HG03135 (cell line): Measurements from ENCODE around the gene LRRC8C.

Experiments used
- ATAC-seq: cut with Tn5 transposase; IDR thresholded peaks from one replicate; pipeline ENCODE4 v1.9.1; 2021; ENCODE audit warnings: mild to moderate bottlenecking, moderate library complexity; ENCODE audit not compliant: unreplicated experiment

LRRC8C gene

GRCh38 chr1:89670163-89670562, 37.2 kb downstream of the LRRC8C start:
- peak; percentile 99 for ATAC-seq

DNA sequence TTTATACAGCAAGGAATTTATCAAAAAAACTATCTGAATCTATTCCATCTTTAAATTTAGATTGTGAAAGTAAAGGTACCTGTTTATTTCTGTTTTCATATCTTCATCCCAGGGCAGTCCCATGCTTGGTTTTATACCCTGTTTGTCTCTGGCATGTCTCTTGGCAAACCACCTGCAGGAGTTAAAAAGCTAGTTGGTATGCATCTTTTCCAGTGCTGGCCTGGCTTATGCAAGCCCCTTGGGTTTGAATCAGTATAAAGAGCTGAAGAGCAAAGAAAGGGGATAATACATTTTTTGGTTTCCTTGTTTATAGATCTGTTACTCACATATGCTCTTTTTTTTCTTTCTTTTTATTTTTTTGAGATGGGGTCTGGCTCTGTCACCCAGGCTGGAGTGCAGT, 37.8 kb downstream of the LRRC8C start:
- ATAC-seq: no peak

- no peak for ATAC-seq
These were observed 39.0 kb downstream of the LRRC8C start for GRCh38 chr1:89671775-89672488.

DNA sequence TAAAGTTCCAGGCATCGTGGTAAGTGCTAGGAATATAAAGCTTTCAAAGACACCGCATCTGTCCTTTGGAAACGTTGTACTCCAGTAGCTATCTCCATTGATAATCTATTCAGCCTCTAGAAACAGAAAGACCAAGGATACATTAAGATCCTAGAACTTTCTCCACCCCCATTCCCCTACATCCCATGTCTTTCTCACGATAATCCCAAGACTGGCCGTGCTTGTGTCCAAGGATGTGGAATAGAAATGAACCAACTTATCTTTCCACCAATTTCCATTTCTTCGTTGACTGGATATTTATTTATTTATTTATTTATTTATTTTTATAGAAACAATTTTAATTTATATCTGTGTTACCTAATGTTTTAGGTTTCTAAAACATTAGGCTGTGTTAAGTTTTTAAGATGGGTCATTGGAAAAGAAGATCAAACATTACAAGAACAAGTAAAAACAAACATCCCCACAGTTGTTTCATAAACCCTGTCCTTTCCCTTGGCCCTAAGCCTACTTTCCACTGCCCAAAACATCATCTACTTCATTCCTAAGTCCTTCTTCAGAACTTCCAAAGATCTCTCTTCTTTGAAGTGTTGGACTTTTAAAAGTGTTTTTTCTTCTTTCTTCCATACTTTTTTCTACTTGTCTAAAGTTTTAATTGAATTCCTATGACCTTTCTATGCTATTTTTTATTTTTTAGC, 39.7 kb downstream of the LRRC8C start:
- ATAC-seq: no peak

GRCh38 chr1:89673251-89673650, 40.3 kb downstream of the LRRC8C start:
- ATAC-seq: no peak

- ATAC-seq: no peak
These were observed 42.8 kb downstream of the LRRC8C start for GRCh38 chr1:89675677-89676076.

- ATAC-seq: no peak
These were observed 48.3 kb downstream of the LRRC8C start for GRCh38 chr1:89681045-89681729.

GRCh38 chr1:89682611-89683010, 49.7 kb downstream of the LRRC8C start:
- no peak for ATAC-seq

- ATAC-seq: no peak
These were observed 52.5 kb downstream of the LRRC8C start for GRCh38 chr1:89685461-89685860.

DNA sequence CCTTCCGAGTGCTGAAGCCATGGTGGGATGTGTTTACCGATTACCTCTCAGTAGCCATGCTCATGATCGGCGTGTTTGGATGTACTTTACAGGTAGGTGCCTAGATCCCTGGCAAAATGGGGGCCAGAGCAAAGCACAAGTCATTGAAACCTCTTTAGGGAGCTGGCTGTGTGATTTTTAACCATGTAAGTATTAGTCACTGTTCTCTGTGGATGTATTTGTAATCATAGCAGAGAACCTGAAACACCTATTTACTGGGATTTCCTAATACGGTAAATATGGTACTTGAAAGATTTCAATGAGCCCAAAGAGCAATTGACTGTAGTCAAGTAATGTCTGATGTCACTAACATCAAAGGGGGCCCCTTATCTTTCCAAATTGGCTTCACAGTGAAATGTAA, 53.6 kb downstream of the LRRC8C start:
- no peak for ATAC-seq

DNA sequence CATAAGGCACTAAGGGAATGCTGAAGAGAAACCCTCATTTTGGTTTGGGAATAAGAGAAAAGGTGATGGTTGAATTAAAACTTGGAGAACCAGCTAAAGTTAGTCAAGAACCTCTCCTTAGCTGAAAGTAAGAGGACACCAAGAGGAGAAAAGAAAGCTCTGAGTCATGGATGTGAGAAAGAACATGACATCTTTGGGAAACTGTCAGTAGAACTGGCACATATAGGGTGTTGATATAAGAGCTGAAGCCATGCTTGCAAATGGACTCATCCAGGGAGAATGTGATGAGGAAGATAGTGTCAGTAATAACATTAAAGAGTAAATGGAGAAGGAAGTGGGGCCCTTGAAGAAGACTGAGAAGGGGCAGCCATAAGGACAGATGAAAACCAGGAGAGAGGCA, 54.3 kb downstream of the LRRC8C start:
- ATAC-seq: no peak

DNA sequence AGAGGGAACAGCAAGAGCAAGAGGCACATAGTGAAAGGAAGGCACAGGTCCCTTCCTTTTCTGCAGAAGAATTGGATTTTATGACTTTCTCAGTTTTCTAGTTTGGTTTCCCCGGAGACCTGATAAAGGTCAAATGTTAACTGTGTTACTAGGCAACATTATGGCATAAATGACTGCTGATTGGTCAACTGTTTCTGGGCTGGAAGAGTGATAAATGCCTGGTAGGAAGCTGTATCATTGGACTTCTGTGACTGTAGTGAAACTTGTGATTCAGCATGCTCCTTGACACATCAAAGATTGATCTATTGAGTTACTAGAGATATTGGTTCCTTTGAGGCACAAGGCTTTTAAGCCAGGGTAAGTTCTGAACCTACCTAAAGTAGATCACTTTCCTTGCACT, 55.7 kb downstream of the LRRC8C start:
- no peak for ATAC-seq

DNA sequence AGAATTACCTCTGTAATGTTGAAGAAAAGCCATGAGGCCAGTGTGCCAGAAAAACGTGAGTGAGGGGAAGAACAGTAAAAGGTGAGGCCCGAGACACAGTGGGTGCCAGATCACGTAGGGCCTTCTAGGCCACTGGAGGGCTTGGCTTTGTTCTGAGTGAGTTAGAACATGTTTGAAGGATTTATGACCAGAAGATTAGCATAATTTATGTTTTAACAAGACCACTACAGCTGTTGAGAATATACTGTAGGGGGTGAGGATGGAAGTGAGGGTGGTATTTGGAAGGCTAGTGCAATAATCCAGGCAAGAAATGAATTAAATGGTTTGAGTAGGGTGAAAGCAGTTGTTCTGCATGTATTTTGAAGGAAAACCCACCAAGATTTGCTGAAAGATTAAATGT, 56.3 kb downstream of the LRRC8C start:
- ATAC-seq: no peak

- ATAC-seq: no peak
These were observed 57.7 kb downstream of the LRRC8C start for GRCh38 chr1:89690595-89690994.

- ATAC-seq: peak; percentile 58
These were observed 59.9 kb downstream of the LRRC8C start for GRCh38 chr1:89692601-89693521.

- no peak for ATAC-seq
These were observed 62.9 kb downstream of the LRRC8C start for GRCh38 chr1:89695847-89696246.

DNA sequence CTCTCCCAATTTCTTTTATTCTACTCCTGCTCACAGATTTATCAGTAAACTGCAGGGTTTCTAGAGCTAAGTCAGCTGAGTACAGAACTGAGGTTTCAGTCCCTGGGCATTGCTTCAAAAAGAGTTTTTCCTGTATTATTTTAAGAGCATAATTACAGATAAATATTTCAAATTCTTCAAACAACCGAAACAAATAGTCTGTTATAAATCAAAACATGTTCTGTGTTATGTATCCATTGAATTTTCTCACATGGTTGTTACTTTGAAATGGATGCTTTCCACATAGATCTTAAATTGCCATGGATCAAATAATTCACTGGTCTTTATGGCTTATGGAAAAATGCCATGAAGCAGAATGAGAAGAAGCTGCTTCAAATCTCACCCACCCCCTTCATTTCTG, 64.5 kb downstream of the LRRC8C start:
- no peak for ATAC-seq

DNA sequence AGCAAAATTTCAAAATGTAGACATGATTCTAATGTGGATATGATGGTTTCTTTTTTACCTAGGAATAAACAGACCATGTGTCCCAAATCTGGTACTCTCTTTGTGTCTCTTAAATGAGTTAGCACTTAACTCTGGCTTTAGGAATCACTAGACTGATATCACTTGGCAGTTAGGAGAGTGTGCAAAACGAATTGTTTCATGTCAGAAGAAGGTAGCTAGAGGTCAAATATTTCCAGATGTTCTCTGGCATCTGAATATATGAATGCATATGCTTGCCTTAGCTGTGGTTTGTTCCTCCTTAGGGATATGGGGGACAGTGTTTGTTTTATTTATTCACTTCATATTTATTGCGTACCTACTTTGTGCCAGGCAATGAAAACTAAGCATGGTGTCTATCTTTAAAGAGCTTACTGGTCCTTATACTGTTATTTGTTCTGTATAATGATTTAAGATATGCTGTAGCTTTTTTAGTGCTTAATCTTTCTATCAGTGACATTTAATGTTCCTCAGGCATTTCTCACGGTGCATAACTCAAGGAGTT, 65.2 kb downstream of the LRRC8C start:
- ATAC-seq: no peak

DNA sequence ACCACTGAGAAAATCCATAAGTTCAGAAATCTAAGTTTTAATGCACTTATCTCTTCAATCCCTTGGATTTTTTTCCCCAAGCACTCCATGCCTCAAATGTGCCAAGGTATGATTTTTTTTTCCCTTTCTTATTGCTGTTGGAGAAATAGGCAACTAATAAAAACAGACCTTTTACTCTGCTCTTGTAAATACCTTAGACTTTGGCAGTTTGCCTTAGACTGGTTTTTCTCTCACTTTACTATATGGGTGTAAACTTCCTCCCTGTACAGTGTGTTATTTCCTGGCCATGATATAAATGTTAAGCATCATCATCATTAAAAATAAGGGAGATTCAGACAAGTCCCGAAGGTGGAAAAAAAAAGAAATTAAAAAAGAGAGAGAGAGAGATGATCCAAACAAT, 65.7 kb downstream of the LRRC8C start:
- ATAC-seq: no peak

GRCh38 chr1:89699451-89699986, 66.6 kb downstream of the LRRC8C start:
- no peak for ATAC-seq
